NCI-H345 (cell line): ENCODE results near the gene ZNF584.
A peak's percentile ranks its signal among the peaks of the same experiment; 100 is the strongest.

ENCODE experiments used
- DNase-seq: peaks from one replicate; lab custom pipeline; 2025; lab: John Stamatoyannopoulos, UW

The ZNF584 gene

DNA sequence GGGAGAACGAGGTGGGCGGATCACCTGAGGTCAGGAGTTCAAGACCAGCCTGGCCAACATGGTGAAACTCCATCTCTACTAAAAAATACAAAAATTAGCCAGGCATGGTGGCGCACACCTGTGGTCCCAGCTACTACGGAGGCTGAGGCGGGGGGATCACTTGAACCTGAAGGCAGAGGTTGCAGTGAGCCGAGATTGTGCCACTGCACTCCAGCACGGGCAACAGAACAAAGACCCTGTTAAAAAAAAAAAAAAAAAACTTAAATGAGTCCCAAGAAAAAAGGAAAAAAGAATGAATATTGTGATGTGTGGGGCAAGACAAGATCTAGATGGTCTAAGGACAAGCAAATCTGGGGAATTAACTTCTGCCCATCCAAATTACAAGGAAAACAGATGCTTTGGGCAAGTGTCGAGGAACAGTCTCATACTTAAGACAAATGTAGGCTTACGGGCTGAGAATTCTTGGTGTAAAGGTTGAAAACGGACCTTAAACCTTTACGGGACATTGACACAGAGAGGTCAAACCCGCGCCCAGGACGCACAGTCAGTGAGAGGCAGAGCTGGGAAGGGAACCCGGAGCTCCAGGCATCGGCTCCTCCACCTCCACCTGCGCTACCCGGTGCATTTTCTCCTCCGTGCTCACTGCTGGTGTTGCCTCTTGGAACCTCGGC is 57.8 kb downstream of the ZNF584 start:
- DNase-seq: no peak

- DNase-seq: peak; percentile 95
These were observed 58.5 kb downstream of the ZNF584 start, which contains the start of gene ZNF324 for GRCh38 chr19:58466760-58467589. TSS of gene ZNF324 (plus strand) at chr19:58467080. CDS start at chr19:58469186, 2,106 bp downstream.
